BLaER1 treated with 17β-estradiol and CSF1 and Interleukin-3, amounts not matched to agents 10 nM and 100 nM (cell line): Measurements from ENCODE around the gene PBX1.

Source experiments
- H3K27ac ChIP-seq, 11 experiments: shearing (Covaris generic); formaldehyde crosslinking; 2 replicates each; pipeline ENCODE4 v1.8.1; 2022
- H3K27me3 ChIP-seq, 11 experiments: shearing (Covaris generic); formaldehyde crosslinking; 2 replicates each; pipeline ENCODE4 v1.8.1; 2022
- H3K36me3 ChIP-seq, 11 experiments: shearing (Covaris generic); formaldehyde crosslinking; 2 replicates each; pipeline ENCODE4 v1.8.1; 2022
- H3K4me1 ChIP-seq, 10 experiments: shearing (Covaris generic); formaldehyde crosslinking; 2 replicates each; pipeline ENCODE4 v1.8.1; 2022
- H3K4me2 ChIP-seq, 11 experiments: shearing (Covaris generic); formaldehyde crosslinking; 2 replicates each; pipeline ENCODE4 v1.8.1; 2022
- H3K4me3 ChIP-seq, 10 experiments: shearing (Covaris generic); formaldehyde crosslinking; 2 replicates each; pipeline ENCODE4 v1.8.1; 2022
- H3K9ac ChIP-seq, 11 experiments: shearing (Covaris generic); formaldehyde crosslinking; 2 replicates each; pipeline ENCODE4 v1.8.1; 2022
- H3K9me3 ChIP-seq, 11 experiments: shearing (Covaris generic); formaldehyde crosslinking; replicated peaks in 1 of 11; 2 replicates each; pipeline ENCODE4 v1.8.1; 2022
- H4K20me1 ChIP-seq, 11 experiments: shearing (Covaris generic); formaldehyde crosslinking; 2 replicates each; pipeline ENCODE4 v1.8.1; 2022
- Cebpa-rat ChIP-seq, 11 experiments: shearing (Covaris generic); IDR thresholded peaks; 2 replicates each; pipeline ENCODE4 v1.8.1; 2022

PBX1 gene

GRCh38 chr1:164583835-164584539 lies 25.0 kb downstream of the PBX1 start:
- Histone ChIP-seq H3K4me1 (no peaks in the 10 kb centered on the region), H3K9me3 (no peaks in the 10 kb centered on the region), H3K4me3 (no peak overlapping the region), H4K20me1 (no peaks in the 10 kb centered on the region), H3K4me2 (no peak overlapping the region), H3K36me3 (no peaks in the 10 kb centered on the region), H3K9ac (no peak overlapping the region), H3K27ac (no peak overlapping the region), H3K27me3 (peaks cover 0 to 5% (median 0%) of the 10 kb centered on the region in 11 experiments; a peak in 2 of 22 replicates)
- TF ChIP-seq Cebpa-rat (IDR thresholded peaks at IDR 0.05), result no peak

- Histone ChIP-seq H3K27ac (no peak overlapping the region), H3K4me3 (no peak overlapping the region), H3K9me3 (no peaks in the 10 kb centered on the region), H3K4me2 (no peak overlapping the region), H3K27me3 (peaks cover 0 to 12% (median 0%) of the 10 kb centered on the region in 11 experiments; a peak in 4 of 22 replicates), H4K20me1 (no peaks in the 10 kb centered on the region), H3K36me3 (no peaks in the 10 kb centered on the region), H3K9ac (no peak overlapping the region), H3K4me1 (no peaks in the 10 kb centered on the region)
- no peak for TF ChIP-seq Cebpa-rat (IDR thresholded peaks at IDR 0.05)
Measured at GRCh38 chr1:164586591-164586990, 27.6 kb downstream of the PBX1 start.

GRCh38 chr1:164587617-164588501 lies 28.9 kb downstream of the PBX1 start:
- Histone ChIP-seq H3K4me3 (no peak overlapping the region), H3K27ac (no peak overlapping the region), H3K9ac (no peak overlapping the region), H3K4me2 (no peak overlapping the region), H3K27me3 (peaks cover 0 to 12% (median 0%) of the 10 kb centered on the region in 11 experiments; a peak in 4 of 22 replicates), H3K4me1 (peaks cover 0 to 4% (median 0%) of the 10 kb centered on the region in 10 experiments; a peak in 1 of 20 replicates), H4K20me1 (no peaks in the 10 kb centered on the region), H3K36me3 (no peaks in the 10 kb centered on the region), H3K9me3 (no peaks in the 10 kb centered on the region)
- TF ChIP-seq Cebpa-rat (IDR thresholded peaks at IDR 0.05), result no peak

- no peak overlapping the region for H3K9ac ChIP-seq
- H4K20me1 ChIP-seq, result no peaks in the 10 kb centered on the region
- no peak for TF ChIP-seq Cebpa-rat (IDR thresholded peaks at IDR 0.05)
- H3K36me3 ChIP-seq, result no peaks in the 10 kb centered on the region
- H3K27me3 ChIP-seq, result peaks cover 0 to 12% (median 0%) of the 10 kb centered on the region in 11 experiments; a peak in 4 of 22 replicates
- no peaks in the 10 kb centered on the region for H3K9me3 ChIP-seq
- no peak overlapping the region for H3K4me2 ChIP-seq
- no peak overlapping the region for H3K27ac ChIP-seq
- peaks cover 0 to 4% (median 0%) of the 10 kb centered on the region in 10 experiments; a peak in 1 of 20 replicates for H3K4me1 ChIP-seq
- H3K4me3 ChIP-seq, result no peak overlapping the region
Measured at GRCh38 chr1:164588516-164589341, 29.7 kb downstream of the PBX1 start.

GRCh38 chr1:164589408-164589807 lies 30.4 kb downstream of the PBX1 start:
- H3K4me1 ChIP-seq, result peaks cover 0 to 4% (median 0%) of the 10 kb centered on the region in 10 experiments; a peak in 1 of 20 replicates

GRCh38 chr1:164589961-164590507 lies 31.1 kb downstream of the PBX1 start:
- Histone ChIP-seq H3K4me1 (peaks cover 0 to 4% (median 0%) of the 10 kb centered on the region in 10 experiments; a peak in 1 of 20 replicates), H4K20me1 (no peaks in the 10 kb centered on the region), H3K27me3 (peaks cover 0 to 12% (median 0%) of the 10 kb centered on the region in 11 experiments; a peak in 4 of 22 replicates), H3K4me2 (no peak overlapping the region), H3K4me3 (no peak overlapping the region), H3K27ac (no peak overlapping the region), H3K9me3 (no peaks in the 10 kb centered on the region), H3K36me3 (no peaks in the 10 kb centered on the region), H3K9ac (no peak overlapping the region)
- no peak for TF ChIP-seq Cebpa-rat (IDR thresholded peaks at IDR 0.05)

More at GRCh38 chr1:164589408-164589807, 30.4 kb downstream of the PBX1 start:
- Histone ChIP-seq H3K36me3 (no peaks in the 10 kb centered on the region), H3K9ac (no peak overlapping the region), H3K9me3 (no peaks in the 10 kb centered on the region), H3K27ac (no peak overlapping the region), H3K4me2 (no peak overlapping the region), H4K20me1 (no peaks in the 10 kb centered on the region), H3K4me3 (no peak overlapping the region), H3K27me3 (peaks cover 0 to 12% (median 0%) of the 10 kb centered on the region in 11 experiments; a peak in 4 of 22 replicates)
- TF ChIP-seq Cebpa-rat (IDR thresholded peaks at IDR 0.05), result no peak

GRCh38 chr1:164590592-164590991 lies 31.6 kb downstream of the PBX1 start:
- Histone ChIP-seq H3K4me2 (no peak overlapping the region), H3K36me3 (no peaks in the 10 kb centered on the region), H3K27ac (no peak overlapping the region), H3K9ac (no peak overlapping the region), H3K4me3 (no peak overlapping the region), H3K4me1 (peaks cover 0 to 4% (median 0%) of the 10 kb centered on the region in 10 experiments; a peak in 1 of 20 replicates), H3K9me3 (no peaks in the 10 kb centered on the region), H4K20me1 (no peaks in the 10 kb centered on the region), H3K27me3 (peaks cover 0 to 12% (median 0%) of the 10 kb centered on the region in 11 experiments; a peak in 4 of 22 replicates)
- TF ChIP-seq Cebpa-rat (IDR thresholded peaks at IDR 0.05), result no peak

GRCh38 chr1:164591858-164592257 lies 32.9 kb downstream of the PBX1 start:
- Histone ChIP-seq H3K27me3 (peaks cover 0 to 12% (median 0%) of the 10 kb centered on the region in 11 experiments; a peak in 4 of 22 replicates), H3K27ac (no peak overlapping the region), H4K20me1 (no peaks in the 10 kb centered on the region), H3K9me3 (no peaks in the 10 kb centered on the region), H3K9ac (no peak overlapping the region), H3K4me1 (peaks cover 0 to 4% (median 0%) of the 10 kb centered on the region in 10 experiments; a peak in 1 of 20 replicates), H3K4me3 (no peak overlapping the region), H3K36me3 (no peaks in the 10 kb centered on the region), H3K4me2 (no peak overlapping the region)
- no peak for TF ChIP-seq Cebpa-rat (IDR thresholded peaks at IDR 0.05)
